HG02884 (cell line): ENCODE results near the gene GMDS.

Experiments
- ATAC-seq: cut with Tn5 transposase; IDR thresholded peaks from one replicate; pipeline ENCODE4 v1.9.1; 2021; ENCODE audit warnings: mild to moderate bottlenecking, moderate library complexity; ENCODE audit not compliant: unreplicated experiment

The GMDS gene

DNA sequence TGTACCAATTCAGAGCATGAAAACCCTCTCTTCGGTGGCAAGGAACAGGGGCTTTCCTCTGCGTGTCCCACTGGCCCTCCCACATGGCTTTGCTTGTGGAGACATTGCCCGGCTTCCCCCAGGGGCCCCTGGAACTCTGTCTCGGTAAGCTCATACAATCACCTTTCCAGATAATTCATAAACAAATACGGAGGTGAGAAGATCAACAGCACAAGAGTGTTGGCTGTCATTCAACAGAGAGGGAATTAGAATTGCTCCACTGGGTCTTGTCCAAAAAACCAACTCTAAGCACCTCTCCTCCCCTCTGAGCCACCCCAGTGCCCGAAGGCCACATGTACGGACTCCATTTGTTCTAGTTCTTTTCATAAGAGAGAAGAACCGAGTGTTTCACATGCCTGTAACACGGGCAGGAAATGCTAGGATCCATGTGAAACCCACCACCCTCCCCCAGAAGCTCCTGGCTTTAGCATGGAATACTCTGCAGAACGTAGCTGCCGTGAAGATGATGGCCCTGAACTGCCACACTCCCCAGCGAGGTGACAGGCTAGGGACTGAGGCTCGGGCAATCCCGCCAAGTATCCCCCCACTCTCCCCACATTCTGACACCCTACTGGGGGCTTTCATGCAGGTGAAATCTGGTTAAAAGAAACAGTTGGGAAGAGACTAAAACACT is 660.3 kb downstream of the GMDS start:
- no peak for ATAC-seq

DNA sequence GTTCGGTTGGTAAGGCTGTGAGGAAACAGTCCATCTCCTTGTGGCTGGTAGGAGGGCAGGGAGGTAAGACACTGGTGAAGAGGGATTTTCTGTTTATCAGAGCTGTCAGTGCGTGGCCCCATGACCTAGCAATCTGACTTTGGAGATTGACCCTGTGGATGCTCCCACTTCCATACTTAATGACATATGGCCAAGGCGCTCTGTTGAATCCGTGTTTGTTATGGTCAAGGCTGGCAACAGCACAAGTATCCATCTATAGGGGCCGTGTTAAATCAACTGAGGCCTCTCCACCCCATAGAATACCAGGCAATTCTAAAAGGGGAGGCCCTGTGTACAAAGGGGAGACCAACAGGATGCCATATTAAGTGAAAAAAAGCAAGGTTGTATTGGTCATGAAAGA is 661.3 kb downstream of the GMDS start:
- no peak for ATAC-seq

DNA sequence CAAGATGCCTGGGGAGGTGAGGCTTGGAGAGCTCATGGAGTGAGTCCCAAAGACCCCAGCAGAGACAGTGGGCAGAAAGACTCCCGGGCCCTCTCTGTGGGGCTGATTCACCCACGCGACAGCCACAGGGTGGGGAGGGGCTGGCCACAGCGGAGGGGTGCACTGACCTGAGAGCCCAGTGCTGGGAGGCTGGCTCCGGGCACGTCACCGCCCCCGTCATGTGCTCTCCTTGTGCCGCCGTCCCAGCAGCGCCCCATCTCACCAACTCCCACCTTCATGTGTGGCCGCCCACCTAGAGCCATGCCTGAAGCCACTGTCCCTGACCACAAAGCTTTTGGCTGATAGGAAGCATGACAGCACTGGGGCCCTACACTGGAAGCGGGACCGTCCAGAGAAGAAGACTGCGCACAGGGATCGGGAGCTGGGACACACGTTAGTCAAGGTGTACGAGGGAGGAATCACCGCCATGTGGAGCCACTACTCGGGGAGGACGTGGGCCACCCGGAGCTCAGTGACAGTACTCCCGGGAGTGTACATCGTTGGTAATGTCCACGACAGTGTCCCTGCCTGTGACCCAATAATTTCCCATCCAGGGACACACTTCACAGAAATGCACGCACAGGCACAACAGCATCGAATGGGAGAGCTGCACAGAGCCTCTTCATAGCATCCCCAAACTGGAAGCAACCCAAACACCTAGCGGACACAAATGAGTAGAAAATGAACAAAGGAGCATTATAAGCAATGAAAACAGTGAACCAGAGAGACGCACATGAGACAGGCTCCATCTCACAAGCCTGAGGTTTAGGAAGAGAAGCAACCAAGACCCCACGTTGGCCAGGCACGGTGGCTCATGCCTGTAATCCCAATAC is 664.0 kb downstream of the GMDS start:
- no peak for ATAC-seq

DNA sequence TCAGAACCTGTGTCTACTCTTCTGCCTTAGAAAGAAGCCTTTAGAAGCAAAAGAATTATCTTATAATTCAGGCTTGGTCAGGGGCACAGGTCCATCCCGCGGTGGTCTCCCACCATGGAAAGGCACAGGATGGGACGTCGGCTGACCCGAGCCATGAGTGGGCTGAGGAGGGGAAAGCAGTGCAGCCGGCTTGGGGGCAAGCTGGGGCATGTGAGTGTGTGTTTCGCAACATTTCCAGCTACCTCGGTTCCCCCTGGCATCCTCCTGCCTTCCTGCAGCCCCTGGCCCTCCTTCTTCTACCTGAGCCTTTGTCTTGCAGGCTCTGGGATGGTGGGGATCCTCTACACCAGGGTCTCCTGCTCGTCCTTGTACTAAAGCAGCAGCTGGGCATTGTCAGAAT is 664.8 kb downstream of the GMDS start:
- ATAC-seq = no peak

DNA sequence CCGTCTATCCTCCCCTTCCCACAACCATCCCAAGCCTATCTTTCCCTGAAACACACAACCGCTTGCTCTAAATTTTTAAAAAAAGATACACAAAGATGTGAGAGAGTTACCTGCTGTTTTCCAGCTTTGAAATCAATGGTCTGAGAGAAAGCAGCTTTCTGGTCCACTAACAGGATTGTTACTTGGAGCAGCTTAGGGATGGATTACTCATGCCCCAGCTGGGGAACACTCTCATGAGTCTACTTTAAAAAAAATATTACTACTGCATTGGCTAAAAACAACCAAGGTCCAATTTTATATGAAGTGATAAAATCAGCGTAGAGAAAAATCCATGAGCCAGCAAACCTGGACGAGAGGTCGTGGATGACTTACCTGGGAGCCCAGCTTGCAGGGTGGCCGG is 665.3 kb downstream of the GMDS start:
- ATAC-seq = no peak

DNA sequence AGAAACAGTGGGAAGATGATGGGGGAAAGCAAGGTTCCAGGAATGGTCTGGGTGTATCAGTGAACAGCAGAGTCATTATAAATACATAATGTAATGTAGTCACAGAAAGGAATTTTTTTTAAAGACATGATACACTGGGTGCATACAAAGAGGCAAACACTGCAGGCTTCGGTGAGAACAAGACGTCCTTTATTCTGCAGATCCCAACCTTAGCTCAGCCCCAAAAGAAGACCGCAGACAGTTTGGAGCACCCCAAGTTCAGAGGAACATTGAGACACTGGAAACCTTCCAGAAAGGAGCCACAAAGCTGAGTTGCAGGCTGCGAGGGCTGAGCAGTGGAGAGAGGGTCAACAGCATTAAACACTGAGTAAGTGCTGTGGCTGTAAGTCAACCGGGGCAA is 666.3 kb downstream of the GMDS start:
- no peak for ATAC-seq

DNA sequence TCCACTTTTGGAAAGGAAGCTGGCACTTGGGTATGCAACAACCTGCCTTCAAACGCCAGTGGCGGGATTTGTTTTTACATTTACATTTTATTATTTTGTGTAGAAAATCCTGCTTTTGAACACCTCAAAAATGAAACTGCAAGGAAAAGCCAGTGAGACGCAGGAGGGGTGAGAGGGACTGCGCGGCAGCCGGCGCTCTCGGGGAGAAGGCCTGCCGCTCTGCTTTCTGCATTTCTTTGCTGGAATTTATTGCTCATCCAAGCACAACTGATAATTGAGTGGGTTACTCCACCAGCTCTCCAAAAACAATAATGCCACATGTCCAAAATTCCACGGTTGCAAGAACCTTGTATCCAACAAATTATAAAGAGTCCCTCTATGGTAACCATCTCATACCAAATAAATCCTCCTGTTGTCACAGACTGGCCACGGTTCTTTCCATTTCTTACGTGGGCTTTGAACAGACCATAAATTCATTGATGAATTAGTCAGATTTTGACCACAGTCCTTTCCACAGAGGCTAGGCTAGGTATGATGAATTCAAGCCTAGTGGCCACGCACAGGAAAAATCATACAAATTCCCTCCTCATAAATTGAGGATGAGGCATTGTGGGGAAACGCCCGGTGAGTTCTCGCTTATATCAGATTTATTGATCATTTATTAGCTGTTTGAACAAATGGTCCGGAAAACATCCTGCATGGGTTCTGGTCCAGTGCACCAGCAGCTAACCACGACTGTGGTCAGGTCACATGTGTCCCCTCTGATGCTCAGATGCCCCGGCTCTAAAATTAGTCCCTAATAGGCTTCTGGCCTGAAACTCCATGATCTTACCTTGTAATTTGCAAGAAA is 667.3 kb downstream of the GMDS start:
- no peak for ATAC-seq

DNA sequence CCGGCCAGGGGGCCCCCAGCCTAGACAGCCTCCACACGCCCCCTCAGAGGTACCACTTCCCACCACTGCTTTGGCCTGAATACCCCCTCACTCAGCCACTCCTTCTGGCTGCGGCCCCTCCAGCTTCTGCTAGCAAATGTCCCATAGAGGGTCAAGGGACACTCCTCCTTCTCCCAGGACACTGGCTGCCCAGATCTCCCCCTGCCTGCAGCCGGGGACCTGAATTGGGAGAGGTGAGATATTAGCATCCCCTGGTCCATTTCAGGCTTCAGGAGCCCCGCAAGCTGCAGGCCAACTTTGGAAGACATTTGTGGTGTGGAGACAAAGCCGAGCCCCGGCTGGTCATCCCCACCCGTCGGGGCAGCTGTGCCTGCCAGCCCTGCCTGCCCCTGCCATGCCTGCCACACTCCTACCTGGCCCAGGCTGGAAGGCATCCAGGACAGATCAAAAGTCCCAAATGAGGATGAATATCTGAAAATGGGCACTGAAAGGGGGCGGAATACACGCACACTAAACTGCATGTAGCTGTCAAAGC is 668.2 kb downstream of the GMDS start:
- ATAC-seq = no peak

DNA sequence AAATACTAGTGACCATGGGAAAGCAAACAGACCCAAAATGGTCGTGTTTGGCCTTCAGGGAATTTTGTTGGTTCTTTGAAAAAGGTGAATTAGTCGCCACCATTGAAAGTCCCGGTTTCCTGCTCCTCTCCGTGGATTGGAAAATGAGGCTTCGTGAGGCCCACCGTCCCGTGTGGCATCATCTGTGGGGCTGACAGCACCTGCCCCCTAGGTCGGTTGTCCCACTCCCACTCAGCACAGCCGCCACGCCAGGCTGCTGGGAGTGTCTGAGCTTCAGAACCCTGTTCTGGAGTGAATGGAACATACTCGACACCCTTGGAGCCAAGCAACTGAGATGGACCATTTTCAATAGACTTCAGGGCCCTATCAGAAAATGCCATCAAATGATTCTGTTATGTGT is 668.7 kb downstream of the GMDS start:
- ATAC-seq = no peak

DNA sequence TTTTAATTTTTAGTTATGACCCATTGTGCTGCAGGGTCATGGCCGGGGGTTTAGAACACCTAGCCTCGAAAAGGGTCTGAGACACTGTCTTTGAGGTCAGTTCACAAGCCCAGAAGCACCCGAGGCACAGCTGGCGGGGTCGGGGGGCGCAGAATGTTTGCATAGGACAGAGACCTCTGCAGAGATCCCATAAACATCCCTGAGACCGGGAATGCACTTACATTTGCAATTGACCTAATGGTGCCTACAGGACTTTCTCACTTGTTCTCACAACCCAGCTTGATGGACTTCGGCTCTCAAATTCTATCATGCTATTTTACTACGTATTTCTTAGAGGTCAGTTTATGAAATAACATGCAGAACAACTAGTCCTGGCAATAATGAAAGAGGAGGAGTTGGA is 669.2 kb downstream of the GMDS start:
- ATAC-seq = no peak

DNA sequence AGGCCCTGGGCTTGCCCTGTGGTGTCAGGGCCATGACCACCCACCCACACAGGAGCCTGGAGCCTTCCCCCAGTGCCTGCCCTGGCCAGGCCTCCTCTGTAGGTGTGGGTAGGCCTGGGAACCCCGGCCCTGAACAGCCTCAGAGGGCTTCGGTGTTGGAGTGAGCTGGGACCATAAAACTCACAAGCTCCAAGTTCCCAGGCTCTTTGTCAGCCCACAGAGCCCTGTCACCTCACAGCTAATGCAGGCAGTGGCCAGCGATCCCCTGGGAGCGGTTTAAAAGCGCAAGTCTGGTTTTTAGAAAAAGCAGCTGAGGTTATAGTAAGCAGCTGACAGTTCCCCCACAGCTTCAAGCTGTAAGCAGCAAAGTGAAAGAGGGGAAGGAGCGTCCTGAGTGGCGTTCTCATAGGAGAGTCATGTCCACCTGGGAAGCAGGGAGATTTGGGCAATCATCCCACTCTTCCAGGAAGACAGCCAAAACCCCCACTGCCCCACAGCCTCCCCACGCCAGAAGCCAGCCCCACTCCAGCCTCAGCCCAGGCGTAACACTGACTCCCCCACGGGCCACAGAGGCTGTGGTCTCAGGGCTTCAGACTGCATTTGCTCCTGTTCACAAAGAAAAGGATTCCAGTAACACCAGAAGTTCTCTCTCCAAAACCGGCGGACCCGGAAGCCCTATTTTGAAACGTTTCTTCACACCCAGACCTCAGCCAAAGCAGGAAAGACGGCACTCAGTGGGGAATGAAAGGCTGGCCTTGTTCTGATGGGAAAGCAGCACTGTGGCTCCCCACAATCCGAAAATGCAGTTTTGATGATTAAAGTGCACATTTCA is 670.0 kb downstream of the GMDS start:
- no peak for ATAC-seq

DNA sequence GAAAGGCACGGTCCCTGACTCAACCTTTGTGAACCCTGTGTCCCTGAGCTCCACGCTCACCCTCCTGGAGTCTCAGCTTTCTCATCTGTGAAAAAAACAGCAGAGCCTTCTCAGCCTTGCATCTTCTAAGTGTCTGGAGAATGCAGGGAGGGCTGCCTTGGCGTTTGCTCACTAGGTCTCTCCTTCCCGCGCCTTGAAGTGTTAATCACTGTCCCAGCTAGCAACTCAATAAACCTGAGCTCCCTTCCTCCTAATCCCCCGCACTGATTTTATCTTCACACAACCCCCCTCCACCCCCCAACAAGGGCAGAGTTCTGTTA is 670.6 kb downstream of the GMDS start:
- no peak for ATAC-seq

DNA sequence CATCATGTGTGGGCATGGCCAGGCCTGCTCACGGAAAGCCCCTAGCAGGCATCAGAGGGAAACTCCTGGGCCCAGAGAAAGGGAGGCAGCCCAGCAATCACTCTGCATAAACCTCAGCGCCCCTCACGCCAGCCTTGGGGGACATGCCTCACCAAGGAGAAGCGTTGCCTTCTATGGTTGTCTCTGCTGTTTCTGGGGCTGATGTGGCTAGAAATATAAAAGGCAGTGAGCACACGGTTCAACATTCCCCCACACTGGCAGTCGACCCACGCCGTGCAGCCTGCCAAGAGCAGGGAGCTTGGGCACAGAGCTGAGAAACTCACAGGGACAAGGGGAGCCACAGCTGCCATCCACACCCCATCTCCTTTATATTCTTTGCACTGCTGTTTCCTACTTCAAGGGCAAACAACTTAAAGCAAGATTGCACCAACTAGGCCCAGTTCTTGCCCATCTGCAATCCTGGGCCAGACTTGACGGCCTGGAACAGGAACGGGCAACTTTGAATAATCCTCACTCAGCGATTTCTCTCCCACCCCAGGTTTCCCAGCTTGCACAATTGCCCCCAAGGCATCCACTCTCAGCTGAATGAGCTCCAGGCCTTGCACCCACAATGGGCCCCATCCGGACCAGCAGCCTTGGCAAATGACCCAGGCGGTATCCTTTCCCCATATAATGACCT is 671.2 kb downstream of the GMDS start:
- no peak for ATAC-seq
